Measurements from ENCODE around the gene CLCN6.

CLCN6 gene

DNA sequence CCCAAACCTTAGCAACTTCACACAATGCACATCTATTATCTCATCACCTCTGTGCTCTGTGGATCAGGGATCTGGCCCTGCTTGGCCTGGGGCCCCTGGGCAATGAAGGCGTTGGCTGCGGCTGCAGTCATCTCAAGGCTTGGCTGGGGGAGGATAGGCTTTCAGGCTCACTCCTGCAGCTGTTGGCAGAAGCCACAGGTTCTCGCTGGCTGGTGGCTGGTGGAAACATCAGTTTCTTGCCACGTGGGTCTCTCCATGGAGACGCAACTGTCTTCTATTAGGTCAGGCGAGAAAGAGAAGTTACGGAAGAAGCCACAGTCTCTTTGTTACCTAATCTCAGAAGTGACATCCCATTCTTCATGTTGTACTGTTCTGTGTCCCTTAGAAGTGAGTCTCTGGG lies 45.2 kb downstream of the CLCN6 start:
- DNase-seq (ENCODE audit: low spot score): no peak

DNA sequence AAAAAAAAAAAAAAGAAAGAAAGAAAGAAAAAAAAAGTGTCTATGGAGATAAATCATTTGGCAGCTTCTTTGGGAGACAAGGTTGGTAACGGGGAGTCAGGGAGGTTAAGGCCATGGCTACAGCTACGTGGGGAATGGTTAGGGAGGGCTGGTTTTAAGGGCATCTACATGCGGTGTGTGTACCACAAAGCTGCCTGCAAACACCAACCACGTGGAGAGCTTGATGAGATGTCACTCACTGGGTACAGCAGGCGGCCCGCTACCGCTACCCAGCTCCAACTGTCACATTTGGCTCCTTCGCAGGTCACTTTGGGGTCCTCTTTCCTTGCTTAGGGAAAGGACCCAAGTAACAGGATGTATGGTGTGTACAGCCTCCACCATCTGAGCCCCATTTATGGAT lies 48.5 kb downstream of the CLCN6 start:
- no peak for DNase-seq (ENCODE audit: low spot score)

DNA sequence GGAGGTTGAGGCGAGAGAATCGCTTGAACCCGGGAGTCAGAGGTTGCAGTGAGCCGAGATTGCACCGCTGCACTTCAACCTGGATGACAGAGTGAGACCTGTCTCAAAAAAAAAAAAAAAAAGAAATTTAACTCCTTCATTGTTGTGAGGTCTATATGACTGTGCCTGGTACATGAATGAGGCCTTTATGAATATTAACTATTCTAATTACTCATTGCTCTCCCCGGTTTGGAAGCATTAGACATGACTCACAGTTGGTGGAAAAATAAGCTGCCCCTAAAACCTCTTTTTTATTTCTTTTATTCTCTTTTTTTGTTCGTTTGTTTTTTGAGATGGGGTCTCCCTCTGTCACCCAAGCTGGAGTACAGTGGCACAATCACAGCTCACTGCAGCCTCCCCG lies 49.4 kb downstream of the CLCN6 start:
- DNase-seq (ENCODE audit: low spot score): no peak

DNA sequence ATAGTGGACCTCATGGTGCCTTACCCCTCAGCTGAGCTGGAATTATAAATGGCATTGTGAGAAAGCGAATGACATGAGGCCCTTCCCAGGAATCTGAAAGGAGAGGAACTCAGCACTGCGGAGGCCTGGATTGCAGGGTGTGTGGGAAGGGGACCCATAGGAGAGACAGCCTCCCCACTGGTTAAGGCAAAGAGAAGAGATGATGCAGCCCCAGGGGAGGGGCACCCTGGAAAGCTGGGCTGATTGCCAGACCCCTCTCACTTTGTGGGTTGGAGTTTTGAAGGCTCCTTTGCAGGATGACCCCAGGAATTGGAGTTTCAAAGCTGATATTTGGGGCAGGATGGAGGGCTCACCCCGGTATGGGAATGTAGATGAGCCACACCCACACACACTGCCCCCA lies 50.7 kb downstream of the CLCN6 start:
- no peak for DNase-seq (ENCODE audit: low spot score)

DNA sequence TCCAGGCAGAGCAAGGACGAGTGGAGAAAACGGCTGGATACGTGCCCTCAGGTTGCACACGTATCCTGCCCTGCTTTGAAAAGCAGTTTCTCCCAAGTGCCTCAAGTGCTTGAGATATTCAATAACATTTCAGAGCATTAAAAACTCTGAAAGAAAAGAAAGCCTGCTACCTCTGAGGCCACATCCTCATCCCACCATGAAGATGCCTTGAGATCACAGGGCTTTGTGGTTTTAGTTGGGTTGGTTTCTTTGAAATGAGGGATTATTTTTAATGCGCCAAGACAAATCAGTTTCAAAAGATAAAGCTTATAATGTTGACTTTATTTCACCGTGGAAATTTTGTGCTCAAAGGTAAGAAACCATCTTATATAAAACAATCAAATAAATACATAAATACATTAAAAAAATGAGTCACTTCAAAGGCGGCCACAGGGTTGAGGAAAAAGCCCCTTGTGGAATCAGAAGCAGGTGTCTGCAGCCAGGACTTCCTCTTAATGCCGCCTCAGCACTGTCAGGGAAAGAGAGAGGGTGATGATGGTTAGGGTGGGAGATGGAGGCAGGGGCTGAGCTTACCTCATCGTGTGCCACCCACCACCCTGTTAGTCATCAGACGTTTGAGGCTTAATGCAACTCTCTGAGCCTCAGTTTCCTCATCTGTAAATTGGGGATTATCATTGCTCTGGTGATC lies 51.3 kb downstream of the CLCN6 start:
- no peak for DNase-seq (ENCODE audit: low spot score)

DNA sequence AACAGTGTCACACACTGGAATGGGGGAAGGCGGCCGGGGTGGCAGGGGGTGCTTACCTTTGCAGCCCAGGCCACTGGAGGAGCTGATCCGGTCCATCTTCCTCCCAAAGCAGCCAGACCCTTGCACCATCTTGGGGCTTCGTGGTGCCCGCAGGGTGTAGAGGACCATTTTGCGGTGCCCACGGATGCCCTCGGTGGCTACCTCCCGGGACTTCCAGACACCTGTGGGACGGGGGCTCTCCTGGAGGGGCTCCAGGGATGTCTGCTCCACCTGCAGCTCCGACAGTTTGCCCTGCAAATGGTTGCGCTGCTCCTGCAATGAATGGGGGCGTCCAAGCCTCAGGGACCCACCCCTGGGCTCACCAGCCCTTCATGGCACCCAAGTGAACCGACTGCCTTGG lies 52.2 kb downstream of the CLCN6 start:
- DNase-seq (ENCODE audit: low spot score): no peak

DNA sequence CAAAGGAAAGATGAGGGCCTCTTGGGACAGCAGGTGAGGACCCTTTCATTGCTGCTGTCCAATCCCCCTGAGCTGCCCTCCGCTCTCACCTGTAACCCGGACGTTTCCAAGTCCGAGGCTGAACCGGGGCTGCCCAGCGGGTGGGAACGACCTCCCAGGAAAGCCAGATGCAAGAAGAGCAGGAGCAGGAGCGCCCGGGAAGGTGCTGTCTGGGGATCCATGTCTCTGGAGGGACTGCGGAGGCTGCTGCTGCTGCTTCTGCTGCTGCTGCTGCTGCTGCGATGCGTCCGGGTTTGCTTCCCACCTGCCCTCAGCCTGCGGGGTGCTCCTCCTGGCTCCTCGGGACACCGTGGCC lies 52.6 kb downstream of the CLCN6 start, which contains the start of gene NPPB:
Gene NPPB (minus strand): TSS at position 333 of the 355 bp plus-strand sequence. CDS start 112 bp downstream, at position 221.
- DNase-seq (ENCODE audit: low spot score): no peak

DNA sequence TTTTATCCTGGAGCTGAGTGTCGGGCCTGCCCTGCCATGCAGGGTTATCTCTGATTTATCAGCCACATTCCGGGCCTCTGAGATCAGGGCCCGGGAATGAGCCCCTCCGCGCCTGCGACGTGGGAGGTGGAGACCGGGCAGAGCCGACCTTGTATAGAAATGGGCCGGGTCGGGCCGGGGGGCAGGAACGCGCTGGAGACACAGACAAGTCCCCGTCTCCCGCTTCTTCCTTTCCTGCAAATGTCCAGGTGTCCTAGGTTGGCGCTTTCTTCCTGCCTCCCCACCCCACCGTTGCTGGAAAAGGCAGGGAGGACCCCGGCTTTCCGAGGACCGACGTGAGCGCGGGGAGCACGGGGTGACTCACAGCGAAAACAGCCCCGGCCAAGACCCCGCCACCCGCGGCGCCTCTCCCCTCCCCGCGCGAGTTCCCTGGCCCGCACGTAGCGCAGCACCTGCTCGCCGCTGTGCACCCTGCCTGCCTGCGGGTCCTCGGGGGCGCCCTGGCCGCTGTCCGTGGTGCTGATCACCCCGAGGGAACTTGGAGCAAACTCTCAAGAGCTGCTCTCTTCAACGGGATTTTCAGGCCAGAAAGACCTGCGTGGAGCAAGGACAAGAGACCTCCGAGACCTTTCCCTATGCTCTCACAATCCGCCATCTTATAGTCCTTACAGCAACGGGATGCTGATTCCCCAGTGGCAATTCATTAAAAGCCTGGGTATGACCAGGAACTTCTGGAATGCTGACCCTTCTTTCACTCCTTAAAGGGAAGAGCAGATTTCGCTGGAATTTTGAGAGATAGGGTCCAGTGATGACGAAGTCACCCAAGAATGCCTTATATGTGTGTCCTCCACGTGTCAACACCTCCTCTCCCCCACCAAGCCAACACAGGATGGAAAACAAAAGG lies 53.2 kb downstream of the CLCN6 start:
- DNase-seq (ENCODE audit: low spot score): peak; percentile 83

DNA sequence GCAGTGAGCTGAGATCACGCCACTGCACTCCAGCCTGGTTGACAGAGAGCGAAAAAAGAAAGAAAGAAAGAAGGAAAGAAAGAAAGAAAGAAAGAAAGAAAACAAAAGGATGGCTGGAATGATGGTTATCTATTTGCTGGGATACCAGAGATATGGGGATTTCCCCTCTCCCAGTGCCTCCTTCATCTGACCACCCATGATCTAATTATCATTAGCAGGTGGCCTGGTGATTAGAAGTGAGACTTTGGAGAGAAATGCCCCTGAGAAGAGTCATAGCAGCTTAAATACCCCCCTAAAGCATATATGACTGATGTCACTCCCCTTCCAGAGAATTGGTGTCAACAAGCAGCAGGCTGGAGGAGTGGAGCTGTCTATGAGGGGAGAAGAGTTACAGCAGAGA lies 54.1 kb downstream of the CLCN6 start:
- no peak for DNase-seq (ENCODE audit: low spot score)

DNA sequence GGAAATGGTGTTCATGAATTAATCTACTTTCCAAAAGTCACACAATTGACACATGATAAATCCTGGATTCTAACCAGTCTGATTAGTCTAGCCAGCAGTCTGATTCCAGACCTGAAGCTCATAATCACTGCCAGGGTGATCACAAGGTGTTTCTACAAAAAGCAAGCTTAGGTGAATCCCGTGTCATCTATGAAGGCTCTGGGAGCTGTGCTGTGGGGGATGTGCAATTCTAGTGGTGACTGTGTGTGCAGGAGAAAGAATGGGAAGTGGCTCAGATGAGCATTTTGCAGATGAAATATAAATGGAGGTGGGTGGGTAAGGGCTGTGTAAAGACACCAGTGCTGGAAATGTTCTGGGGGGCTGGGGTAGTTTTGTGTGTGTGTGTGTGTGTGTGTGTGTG lies 54.6 kb downstream of the CLCN6 start:
- no peak for DNase-seq (ENCODE audit: low spot score)

DNA sequence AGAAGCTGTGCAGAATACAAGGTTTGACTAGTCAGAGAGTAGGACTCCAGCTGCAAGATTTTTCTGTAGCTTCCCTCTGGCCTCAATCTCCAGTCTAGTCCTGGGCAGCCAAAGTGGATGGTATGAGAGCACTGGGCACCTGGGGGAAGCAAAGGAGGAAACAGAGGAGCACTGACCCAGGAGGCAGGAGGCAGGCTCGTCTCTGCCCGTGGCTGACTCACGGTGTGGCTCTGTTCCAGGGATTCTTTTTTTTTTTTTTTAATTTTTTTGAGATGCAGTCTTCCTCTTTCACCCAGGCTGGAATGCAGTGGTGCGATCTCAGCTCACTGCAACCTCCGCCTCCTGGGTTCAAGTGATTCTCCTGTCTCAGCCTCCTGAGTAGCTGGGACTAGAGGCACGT lies 56.9 kb downstream of the CLCN6 start:
- peak; percentile 43 for DNase-seq (ENCODE audit: low spot score)

DNA sequence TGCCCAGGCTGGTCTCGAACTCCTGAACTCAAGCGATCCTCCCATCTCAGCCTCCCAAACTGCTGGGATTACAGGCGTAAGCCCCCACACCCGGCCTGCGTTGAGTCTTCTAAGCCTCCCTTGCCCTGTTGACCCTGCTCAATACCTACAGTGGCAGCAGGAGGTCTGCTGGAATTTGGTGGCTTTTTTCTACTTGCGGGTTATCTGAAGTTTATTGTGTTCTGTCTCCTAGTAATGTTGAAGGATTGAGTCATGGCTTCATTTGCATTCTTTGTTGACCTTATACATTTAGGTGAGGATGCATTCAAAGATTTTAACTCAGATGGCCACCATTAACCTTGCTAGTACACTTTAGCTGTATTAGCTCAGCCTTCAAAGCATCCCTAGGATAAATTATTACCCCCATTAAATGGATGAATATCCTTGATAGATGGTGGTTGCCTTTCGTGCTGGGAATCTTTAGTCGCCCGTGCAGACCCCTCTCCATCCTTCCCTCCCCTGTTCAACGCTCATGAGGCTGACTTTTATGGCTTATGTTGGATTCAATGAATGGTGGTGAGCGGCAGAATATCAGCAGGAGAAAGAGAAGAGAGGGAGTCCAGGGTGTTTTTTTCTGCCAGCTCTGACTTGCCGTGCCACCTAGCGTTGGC lies 62.5 kb downstream of the CLCN6 start:
- no peak for DNase-seq (ENCODE audit: low spot score)

DNA sequence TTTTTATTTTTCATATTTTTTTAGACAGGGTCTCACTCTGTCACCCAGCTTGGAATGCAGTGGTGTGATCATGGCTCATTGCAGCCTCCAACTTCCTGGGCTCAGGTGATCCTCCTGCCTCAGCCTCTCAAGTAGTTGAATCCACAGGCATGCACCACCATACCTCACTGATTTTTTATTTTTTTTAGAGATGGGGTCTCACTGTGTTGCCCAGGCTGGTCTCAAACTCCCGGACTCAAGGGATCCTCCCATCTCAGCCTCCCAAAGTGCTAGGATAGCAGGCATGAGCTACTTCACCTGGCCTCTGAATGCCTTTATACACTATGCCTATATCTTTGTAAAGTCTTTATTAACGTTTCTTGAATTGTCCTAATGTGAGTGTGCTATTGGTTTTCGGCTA lies 63.1 kb downstream of the CLCN6 start:
- no peak for DNase-seq (ENCODE audit: low spot score)

DNA sequence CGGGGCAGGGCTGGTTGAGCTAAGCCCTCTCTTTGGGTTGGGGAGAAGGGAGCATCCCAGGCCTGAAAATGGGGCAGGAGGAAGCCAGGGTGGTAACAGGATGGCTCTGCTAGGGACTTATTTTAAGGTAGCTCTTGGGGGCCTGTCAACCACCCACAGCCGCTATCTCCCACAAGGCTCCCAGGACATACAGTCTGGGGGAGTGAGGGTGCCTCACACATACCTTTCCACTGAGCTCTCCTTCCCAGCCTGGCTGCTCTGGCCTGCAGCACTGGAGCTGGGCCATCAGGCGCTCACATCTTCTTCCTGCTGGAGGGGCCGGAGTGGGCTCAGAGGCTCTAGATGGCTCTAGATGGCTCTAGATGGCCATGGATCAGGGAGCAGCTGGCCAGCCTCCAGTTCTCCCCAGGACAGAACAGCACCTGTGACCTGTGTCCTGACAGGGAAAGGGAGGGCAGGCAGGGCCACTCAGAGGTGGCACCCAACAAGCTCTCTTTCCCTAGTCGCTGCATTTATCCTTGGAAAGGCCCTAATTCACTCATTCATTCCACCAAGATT lies 63.7 kb downstream of the CLCN6 start:
- no peak for DNase-seq (ENCODE audit: low spot score)

DNA sequence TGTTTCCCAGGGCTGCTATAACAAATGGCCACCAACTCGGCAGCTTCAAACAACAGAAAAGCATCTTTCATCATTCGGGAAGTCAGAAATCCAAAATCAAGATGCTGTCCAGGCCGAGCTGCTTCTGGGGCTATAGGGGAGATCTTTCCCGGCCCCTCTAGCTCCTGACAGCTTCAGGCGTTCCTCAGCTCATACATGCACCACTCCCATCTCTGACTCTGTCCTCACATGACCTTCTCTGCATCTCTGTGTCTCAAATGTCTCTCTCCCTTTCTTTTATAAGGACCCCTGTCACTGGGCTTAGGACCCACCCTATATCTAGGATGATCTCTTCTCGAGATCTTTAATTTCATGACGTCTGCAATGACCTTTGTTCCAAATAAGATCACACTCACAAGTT lies 66.6 kb downstream of the CLCN6 start:
- DNase-seq (ENCODE audit: low spot score): no peak

DNA sequence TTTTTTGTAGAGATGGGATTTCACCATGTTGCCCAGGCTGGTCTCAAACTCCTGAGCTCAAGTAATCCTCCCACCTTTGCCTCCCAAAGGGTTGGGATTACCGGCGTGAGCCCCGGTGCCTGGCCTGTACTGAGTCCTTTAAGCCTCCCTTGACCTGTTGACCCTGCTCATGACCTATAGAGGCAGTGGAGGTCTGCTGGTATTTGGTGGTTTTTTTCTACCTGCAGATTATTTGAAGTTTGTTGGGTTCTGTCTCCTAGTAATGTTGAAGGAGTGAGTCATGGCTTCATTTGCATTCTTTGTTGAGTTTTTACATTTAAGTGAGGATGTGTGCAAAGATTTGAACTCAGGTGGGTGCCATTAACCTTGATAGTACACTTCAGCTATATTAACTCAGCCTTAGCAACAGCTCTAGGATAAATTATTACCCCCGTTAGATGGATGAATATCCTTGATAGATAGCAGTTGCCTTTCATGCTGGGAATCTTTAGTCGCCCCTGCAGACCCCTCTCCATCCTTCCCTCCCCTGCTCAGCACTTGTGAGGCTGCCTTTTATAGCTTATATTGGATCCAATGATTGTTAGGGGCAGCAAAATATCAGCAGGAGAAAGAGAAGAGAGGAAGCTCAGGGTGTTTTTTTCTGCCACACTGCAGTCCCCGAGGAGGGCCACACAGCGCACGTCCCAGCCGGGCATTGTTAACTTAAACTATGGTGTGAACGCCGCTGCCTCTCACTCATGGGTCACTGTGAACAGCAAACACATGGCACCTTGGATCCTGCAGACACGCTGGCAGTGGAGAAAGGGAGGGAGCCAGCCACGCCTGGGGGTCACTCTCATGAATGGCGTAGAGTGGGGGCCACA lies 67.6 kb downstream of the CLCN6 start:
- no peak for DNase-seq (ENCODE audit: low spot score)

DNA sequence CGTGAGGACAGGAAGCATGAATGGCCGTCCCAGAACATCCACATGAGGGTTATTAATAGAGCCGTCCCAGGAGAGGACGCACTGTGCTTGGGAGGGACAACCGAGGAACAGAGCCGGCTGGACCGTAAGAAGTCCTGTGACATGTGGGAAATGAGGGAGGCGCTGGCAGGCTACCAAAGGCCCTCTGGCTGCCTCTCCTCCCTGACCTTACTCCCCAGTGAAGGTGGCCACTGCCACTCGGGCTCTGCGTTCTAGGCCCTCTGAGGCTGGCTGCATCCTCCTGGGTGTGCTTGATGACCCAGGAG lies 68.2 kb downstream of the CLCN6 start:
- no peak for DNase-seq (ENCODE audit: low spot score)

DNA sequence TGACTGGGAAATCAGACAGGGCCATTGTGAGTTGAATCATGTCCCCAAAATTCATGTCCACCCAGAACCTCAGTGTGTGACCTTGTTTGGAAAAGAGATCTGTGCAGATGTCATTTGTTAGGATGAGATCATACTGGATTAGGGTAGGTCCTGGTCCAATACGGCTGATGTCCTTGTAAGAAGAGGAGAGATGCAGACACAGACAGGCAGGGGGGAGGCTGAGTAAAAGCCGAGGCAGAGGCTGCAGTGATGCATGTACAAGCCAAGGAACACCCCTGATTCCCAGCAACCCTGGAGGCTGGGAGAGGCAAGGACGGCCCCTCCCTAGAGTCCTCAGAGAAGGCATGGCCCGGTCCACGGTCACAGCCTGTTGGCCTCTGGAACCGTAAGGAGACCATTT lies 68.6 kb downstream of the CLCN6 start:
- DNase-seq (ENCODE audit: low spot score): no peak

DNA sequence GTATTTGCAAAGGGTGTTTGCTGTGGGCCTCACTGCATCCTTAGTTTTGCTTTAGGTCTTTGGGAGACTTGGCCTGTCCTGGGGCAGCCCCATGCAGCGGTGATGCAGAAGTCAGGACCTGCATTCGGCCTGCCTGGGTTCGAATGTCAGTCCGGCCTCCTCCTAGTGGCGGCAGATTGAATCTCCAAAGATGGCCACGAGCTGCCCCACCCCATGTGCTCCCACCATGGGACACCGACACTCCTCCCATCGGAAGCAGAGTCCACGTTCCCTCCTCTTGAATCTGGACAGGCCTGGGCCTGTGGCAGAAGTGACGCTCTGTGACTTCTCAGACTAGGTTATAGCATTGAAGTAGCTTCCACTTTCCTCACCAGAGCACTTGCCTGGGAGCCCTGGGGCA lies 69.1 kb downstream of the CLCN6 start:
- DNase-seq (ENCODE audit: low spot score): no peak

DNA sequence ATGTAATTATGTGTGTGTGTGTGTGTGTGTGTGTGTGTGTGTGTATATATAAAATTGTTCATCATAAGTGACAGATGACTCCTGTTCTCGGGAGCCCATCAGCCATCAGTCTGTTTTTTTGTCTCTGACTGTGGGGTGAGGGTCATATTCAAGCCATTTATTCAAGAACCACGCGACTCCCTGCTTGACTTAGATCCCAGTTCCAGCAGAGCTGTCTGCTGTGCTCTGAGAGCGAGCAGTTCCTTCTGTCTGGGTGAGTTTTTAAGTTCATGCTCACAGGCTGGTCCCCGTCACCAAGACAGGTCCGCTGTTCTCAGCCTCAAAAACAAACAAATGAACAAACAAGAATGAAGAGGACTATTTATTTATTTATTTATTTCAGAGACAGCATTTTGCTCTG lies 71.1 kb downstream of the CLCN6 start:
- no peak for DNase-seq (ENCODE audit: low spot score)

DNA sequence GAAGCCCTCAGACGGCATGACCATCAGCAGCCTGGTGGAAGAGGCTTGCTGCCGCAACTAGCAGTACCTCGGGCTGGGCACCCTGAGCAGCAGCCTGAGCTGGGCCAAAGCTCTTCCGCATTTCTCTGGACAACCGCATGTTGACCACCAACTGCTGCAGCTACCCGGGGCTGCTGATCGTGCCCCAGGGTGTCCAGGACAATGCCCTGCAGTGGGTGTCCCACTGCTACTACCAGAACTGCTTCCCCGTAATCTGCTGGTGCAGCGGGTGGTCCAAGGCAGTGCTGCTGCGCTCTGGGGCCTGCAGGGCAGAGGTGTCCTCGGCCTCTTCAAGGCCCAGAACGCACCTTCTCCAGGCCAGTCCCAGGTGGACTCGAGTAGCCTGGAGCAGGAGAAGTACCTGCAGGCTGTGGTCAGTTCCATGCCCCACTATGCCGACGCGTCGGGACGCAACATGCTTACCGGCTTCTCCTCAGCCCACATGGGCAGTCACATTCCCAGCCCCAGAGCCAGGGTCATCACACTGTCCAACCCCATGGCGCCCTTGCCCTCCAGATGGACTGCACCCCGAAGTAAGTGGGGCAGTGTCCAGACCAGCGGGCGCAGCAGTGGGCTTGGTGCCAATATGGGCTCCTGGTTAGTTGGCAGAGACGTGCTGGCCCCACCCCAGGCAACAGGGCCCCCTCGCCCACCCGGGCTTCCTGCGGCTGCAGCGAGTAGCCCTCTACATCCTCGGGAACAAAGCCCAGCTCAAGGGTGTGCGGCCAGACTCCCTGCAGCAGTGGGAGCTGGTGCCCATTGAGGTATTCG lies 72.3 kb downstream of the CLCN6 start:
- DNase-seq (ENCODE audit: low spot score): no peak
